ENCODE measurements around the gene DYDC2. TPM values are rescaled to one million over a fixed set of nuclear protein-coding genes. Genes with fewer than 3 reads are reported as not detected.

Gene DYDC2
- total RNA-seq (2014; rRNA removed; shearing (Covaris generic)) (not detected in 2 replicates), total RNA-seq (2022) (not detected in 2 replicates), Bru-seq, nascent RNA (not detected), BruChase-seq, experiment 1, labeled RNA remaining after a 6-hour chase (percentile 6 among the genes with signal in this experiment), BruChase-seq, experiment 2, labeled RNA remaining after a 2-hour chase (not detected)
- long read RNA-seq, result 0 reads

- Histone ChIP-seq H3K4me2 (ENCODE audit: low read length) (no peak within 1 kb of the TSS), H3K79me2 (ENCODE audit: insufficient read depth, low read depth, low read length) (no peaks in the 10 kb centered on the region), H3K9me2 (ENCODE audit: insufficient read depth, low read length) (no peaks in the 10 kb centered on the region), H2AFZ (ENCODE audit: low read length) (no peak within 1 kb of the TSS), H3K9me3 (ENCODE audit: low read length) (no peaks in the 10 kb centered on the region), H3K4me1 (ENCODE audit: insufficient read depth, low read length, poor library complexity, severe bottlenecking) (no peaks in the 10 kb centered on the region), H3K27ac (ENCODE audit: low read depth, low read length, poor library complexity, severe bottlenecking) (no peak within 1 kb of the TSS), H4K20me1 (ENCODE audit: insufficient read depth, low read length) (no peaks in the 10 kb centered on the region), H3K36me3 (ENCODE audit: insufficient read depth, low read length) (no peaks in the 10 kb centered on the region), H3K4me3 (ENCODE audit: low read depth, low read length, poor library complexity, severe bottlenecking) (no peak within 1 kb of the TSS)
- no TSS peak for BruUV-seq (replicated peaks)
- ChIA-PET POLR2A (no interaction called here), CTCF (ENCODE audit: unreplicated experiment) (no interaction called here)
- DNase-seq (ENCODE audit: low spot score), result no peak
- intact Hi-C loops (cut with micrococcal nuclease; ENCODE audit: unreplicated experiment), result no loop called here
- TF ChIP-seq EZH2phosphoT487 (IDR thresholded peaks at IDR 0.05; ENCODE audit: borderline replicate concordance, low read depth, low read length) (no peak), CTCF (conservative IDR thresholded peaks at IDR 0.05; ENCODE audit: low read length) (no peak)
Measured at GRCh38 chr10:80356563-80356988, at the start of gene DYDC2, which contains the start of gene DYDC1. DYDC2 (plus strand) TSS chr10:80356781; CDS start chr10:80362444, 5,663 bp downstream. DYDC1 (minus strand) TSS chr10:80356755; CDS start chr10:80352601, 4,154 bp downstream.

GRCh38 chr10:80313523-80313922, 43.1 kb upstream of the DYDC2 start:
- intact Hi-C loops (cut with micrococcal nuclease; ENCODE audit: unreplicated experiment), result no loop called here
- H3K4me2 ChIP-seq (ENCODE audit: low read length), result no peak overlapping the region
- CTCF ChIA-PET (ENCODE audit: unreplicated experiment), result no interaction called here
- H3K27ac ChIP-seq (ENCODE audit: low read depth, low read length, poor library complexity, severe bottlenecking), result no peak overlapping the region
- no TSS peak for BruUV-seq (replicated peaks)
- POLR2A ChIA-PET, result no interaction called here
- H2AFZ ChIP-seq (ENCODE audit: low read length), result no peak overlapping the region
- H3K9me3 ChIP-seq (ENCODE audit: low read length), result no peaks in the 10 kb centered on the region
- H3K4me3 ChIP-seq (ENCODE audit: low read depth, low read length, poor library complexity, severe bottlenecking), result no peak overlapping the region
- DNase-seq (ENCODE audit: low spot score), result no peak
- H3K36me3 ChIP-seq (ENCODE audit: insufficient read depth, low read length), result no peaks in the 10 kb centered on the region
- H3K9me2 ChIP-seq (ENCODE audit: insufficient read depth, low read length), result no peaks in the 10 kb centered on the region
- no peaks in the 10 kb centered on the region for H3K79me2 ChIP-seq (ENCODE audit: insufficient read depth, low read depth, low read length)
- H3K4me1 ChIP-seq (ENCODE audit: insufficient read depth, low read length, poor library complexity, severe bottlenecking), result no peaks in the 10 kb centered on the region
- no peaks in the 10 kb centered on the region for H4K20me1 ChIP-seq (ENCODE audit: insufficient read depth, low read length)
- no peak for TF ChIP-seq EZH2phosphoT487 (IDR thresholded peaks at IDR 0.05; ENCODE audit: borderline replicate concordance, low read depth, low read length)
- no peak for TF ChIP-seq CTCF (conservative IDR thresholded peaks at IDR 0.05; ENCODE audit: low read length)

- Histone ChIP-seq H3K4me3 (ENCODE audit: low read depth, low read length, poor library complexity, severe bottlenecking) (no peak overlapping the region), H3K27ac (ENCODE audit: low read depth, low read length, poor library complexity, severe bottlenecking) (no peak overlapping the region), H3K9me2 (ENCODE audit: insufficient read depth, low read length) (no peaks in the 10 kb centered on the region), H4K20me1 (ENCODE audit: insufficient read depth, low read length) (no peaks in the 10 kb centered on the region), H3K9me3 (ENCODE audit: low read length) (no peaks in the 10 kb centered on the region), H3K4me2 (ENCODE audit: low read length) (no peak overlapping the region), H2AFZ (ENCODE audit: low read length) (no peak overlapping the region), H3K36me3 (ENCODE audit: insufficient read depth, low read length) (no peaks in the 10 kb centered on the region), H3K4me1 (ENCODE audit: insufficient read depth, low read length, poor library complexity, severe bottlenecking) (no peaks in the 10 kb centered on the region), H3K79me2 (ENCODE audit: insufficient read depth, low read depth, low read length) (no peaks in the 10 kb centered on the region)
- no peak for DNase-seq (ENCODE audit: low spot score)
- TF ChIP-seq EZH2phosphoT487 (IDR thresholded peaks at IDR 0.05; ENCODE audit: borderline replicate concordance, low read depth, low read length) (no peak), CTCF (conservative IDR thresholded peaks at IDR 0.05; ENCODE audit: low read length) (no peak)
- ChIA-PET POLR2A (interaction anchor here (0.8 kb wide), 1 partner anchor 9 kb away, joined by 3 read pairs; no protein-coding TSS in a partner anchor), CTCF (ENCODE audit: unreplicated experiment) (no interaction called here)
- no TSS peak for BruUV-seq (replicated peaks)
- intact Hi-C loops (cut with micrococcal nuclease; ENCODE audit: unreplicated experiment), result no loop called here
Measured at GRCh38 chr10:80315391-80315790, 41.2 kb upstream of the DYDC2 start.
